Measurements from ENCODE around the gene CELA2A.
"Not testable (repeated sequence)": the region's sequence is repeated elsewhere in the genome, so short reads cannot be mapped to it uniquely, and the experiment has no call there.

CELA2A gene

DNA sequence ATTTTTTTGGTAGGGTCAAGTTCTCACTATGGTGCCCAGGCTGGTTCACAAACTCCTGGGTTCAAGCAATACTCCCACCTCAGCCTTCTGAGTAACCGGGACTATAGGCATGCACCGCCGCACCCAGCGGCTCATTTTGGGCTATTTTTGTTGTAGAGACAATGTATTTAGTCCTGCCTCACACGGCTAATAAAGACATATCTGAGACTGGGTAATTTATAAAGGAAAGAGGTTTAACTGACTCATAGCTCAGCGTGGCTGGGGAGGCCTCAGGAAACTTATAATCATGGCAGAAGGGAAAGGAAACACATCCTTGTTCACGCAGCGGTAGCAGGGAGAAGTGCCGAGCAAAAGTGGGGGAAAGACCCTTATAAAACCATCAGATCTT, 4.2 kb downstream of the CELA2A start:
- TF ChIP-seq, protein P1, sequence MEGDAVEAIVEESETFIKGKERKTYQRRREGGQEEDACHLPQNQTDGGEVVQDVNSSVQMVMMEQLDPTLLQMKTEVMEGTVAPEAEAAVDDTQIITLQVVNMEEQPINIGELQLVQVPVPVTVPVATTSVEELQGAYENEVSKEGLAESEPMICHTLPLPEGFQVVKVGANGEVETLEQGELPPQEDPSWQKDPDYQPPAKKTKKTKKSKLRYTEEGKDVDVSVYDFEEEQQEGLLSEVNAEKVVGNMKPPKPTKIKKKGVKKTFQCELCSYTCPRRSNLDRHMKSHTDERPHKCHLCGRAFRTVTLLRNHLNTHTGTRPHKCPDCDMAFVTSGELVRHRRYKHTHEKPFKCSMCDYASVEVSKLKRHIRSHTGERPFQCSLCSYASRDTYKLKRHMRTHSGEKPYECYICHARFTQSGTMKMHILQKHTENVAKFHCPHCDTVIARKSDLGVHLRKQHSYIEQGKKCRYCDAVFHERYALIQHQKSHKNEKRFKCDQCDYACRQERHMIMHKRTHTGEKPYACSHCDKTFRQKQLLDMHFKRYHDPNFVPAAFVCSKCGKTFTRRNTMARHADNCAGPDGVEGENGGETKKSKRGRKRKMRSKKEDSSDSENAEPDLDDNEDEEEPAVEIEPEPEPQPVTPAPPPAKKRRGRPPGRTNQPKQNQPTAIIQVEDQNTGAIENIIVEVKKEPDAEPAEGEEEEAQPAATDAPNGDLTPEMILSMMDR (IDR thresholded peaks at IDR 0.05; ENCODE audit: borderline replicate concordance, insufficient read depth, low read depth, low read length), result no peak
- no peak overlapping the region for H3K4me3 ChIP-seq (ENCODE audit: low read depth, low read length)

DNA sequence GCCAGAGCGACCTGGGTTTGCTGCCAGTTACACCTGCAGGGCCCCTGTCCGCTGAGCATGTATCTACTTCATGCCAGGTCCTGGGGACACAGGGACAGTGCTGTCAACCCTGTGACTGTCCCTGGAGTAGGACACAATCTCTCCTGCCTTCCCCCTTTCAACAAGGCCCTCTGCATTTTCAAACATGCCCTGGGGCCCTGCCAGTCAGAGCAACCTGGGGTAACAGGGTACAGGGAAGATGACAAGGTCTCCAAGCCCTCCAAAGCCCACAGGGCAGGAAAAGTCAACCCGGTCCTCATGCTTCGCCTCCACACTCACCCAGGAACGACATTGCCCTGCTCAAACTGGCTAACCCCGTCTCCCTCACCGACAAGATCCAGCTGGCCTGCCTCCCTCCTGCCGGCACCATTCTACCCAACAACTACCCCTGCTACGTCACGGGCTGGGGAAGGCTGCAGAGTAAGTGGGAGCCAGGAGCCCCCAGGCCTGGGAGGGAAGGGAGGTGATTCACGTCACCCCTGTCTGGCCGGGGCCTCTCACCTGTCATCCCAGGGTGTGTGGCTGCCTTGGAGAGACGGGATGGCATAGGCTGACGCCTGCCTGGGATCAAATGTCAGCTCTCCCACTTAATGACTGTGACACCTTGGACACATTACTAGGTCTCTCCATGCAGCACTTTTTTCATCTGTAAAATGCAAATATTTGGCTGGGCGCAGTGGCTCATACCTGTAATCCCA, 6.7 kb downstream of the CELA2A start:
- not testable (repeated sequence) for H3K4me3 ChIP-seq (ENCODE audit: low read depth, low read length)

DNA sequence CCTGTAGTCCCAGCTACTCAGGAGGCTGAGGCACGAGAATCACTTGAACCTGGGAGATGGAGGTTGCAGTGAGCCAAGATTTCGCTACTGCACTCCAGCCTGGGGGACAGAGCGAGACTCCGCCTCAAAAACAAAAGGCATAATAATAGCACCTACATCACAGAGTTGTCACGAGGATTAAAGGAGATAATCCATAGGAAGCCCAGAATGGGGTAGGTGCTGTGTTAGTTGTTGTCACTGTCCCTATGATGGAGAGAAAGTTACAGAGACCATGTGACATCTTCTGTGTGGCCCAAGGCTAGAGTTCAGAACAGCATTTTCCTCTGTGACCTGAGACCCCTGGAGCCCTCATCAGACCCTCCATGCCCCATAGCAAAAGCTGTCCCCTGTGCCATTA, 7.4 kb downstream of the CELA2A start:
- H3K4me3 ChIP-seq (ENCODE audit: low read depth, low read length), result not testable (repeated sequence)

DNA sequence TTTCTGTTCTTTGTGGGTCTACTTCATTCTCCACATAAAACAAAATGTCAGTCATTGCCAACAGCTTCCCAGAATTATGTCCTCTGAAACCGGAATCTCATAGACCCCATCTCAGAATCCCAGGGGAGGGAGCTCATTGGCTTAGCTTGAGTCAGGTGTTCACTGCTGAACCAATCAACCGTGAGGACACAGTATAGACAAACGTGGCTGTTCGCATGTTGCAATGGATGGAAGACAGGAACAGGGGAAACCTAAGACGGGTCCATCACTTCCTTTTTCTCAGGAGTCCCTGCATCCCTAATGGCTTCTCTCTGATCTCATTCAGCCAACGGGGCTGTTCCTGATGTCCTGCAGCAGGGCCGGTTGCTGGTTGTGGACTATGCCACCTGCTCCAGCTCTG, 9.1 kb downstream of the CELA2A start:
- no peak overlapping the region for H3K4me3 ChIP-seq (ENCODE audit: low read depth, low read length)

DNA sequence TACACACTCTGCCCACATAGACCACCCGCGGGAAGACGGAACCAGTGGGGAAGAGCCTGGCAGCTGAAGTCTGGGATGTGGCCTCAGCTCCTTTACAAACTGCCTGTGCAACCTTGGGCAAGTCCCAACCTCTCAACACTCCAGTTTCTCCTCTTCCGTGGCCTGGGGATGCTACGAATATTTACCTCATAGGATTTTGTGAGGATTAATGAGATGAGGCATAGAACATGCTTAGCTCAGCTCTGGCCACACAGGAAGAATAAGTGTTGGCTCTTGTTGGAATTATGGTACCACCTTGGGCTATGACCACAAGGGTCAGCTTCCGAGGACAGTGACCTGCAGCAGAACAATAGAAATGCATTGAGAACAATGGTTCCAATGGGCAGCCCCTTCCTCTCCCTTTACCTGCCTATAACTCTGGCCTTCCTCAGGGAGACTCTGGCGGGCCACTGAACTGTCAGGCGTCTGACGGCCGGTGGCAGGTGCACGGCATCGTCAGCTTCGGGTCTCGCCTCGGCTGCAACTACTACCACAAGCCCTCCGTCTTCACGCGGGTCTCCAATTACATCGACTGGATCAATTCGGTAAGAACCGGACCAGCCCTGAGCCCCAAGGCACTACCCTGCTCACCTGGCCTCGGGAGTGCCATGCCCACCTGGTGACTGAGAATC, 10.6 kb downstream of the CELA2A start:
- not testable (repeated sequence) for H3K4me3 ChIP-seq (ENCODE audit: low read depth, low read length)

More for the DNA sequence above, 9.1 kb downstream of the CELA2A start:
- TF ChIP-seq, protein P1 (IDR thresholded peaks at IDR 0.05; ENCODE audit: borderline replicate concordance, insufficient read depth, low read depth, low read length), result no peak

DNA sequence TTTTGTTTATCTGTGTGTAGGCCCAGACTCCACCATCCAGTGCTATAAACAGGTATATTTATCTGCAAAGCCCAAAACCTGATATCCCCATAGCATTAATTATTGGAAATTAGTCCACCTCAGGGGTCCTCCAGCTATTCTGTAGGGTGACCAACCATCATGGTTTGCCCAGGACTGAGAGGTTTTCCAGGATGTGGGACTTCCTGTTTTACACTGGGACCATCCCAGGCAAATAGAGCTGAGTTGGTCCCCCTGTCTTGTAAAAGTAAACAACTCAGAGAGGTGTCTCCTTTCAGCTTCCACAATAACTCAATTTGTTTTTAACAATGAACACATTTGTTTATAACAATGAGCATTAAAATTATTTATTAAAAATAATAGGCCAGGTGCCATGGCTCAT, 11.6 kb downstream of the CELA2A start:
- H3K4me3 ChIP-seq (ENCODE audit: low read depth, low read length), result no peak overlapping the region
- TF ChIP-seq, protein P1 (IDR thresholded peaks at IDR 0.05; ENCODE audit: borderline replicate concordance, insufficient read depth, low read depth, low read length), result no peak

DNA sequence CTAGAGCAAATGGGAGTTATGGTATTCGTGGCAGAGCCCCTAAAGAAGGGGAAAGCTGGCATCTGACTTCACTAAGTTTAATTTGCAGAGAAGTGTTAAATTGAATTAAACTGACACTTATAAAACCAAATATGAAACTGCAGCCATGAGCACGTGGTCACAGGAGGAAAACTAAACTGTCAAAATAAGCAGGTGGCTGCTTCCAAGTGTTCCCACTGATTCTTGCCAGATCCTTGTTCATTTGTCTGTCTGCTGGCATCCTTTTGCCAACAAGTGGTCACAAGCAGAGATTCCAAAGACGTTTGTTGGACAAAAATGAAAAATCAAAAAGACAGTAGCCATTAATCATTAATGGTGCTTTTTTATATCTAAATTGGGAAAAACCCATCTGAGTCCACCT, 12.8 kb downstream of the CELA2A start:
- no peak overlapping the region for H3K4me3 ChIP-seq (ENCODE audit: low read depth, low read length)
- TF ChIP-seq, protein P1 (IDR thresholded peaks at IDR 0.05; ENCODE audit: borderline replicate concordance, insufficient read depth, low read depth, low read length), result no peak

DNA sequence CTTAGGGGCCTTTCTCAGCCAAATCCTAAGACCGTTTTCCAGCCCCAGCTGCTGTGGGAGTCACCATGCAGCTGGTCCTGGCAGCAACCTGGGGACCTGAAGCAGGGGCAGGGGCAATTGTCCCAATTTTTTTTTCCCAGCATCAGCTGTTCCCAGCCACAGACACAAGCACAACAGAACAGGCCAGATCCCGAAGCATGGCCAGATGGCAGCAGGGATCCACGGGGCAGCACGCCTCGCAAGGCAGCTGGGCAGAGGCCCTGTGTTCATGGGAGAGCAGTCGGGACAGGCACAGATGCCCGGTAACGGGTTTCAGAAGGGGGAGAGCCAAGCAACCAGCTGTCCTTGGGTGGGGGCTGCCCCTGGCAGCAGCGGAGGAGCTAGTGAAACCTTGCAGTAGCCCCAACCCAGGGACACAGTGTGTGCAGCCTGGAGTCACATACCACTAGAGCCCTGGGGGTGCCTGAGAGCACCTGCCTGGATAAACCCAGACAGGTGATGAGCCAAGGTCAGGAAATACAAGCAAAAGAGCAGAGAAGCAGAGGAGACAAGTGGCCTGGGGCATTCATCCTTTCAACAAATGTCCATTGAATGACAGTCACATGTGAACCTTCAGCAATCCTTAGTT, 13.4 kb downstream of the CELA2A start:
- not testable (repeated sequence) for H3K4me3 ChIP-seq (ENCODE audit: low read depth, low read length)

DNA sequence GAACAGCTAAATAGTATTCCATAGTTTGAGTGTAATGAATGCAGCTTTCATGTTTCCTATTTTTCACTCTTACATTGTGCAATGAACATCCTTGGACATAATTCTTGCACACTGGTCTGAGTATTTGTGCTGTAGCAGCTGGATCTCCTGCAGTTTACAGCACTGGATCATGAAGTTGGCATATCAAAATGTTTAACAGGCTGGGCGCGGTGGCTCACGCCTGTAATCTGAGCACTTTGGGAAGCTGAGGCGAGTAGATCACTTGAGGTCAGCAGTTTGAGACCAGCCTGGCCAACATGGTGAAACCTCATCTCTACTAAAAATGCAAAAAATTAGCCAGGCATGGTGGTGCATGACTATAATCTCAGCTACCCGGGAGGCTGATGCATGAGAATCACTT, 14.5 kb downstream of the CELA2A start:
- not testable (repeated sequence) for H3K4me3 ChIP-seq (ENCODE audit: low read depth, low read length)

DNA sequence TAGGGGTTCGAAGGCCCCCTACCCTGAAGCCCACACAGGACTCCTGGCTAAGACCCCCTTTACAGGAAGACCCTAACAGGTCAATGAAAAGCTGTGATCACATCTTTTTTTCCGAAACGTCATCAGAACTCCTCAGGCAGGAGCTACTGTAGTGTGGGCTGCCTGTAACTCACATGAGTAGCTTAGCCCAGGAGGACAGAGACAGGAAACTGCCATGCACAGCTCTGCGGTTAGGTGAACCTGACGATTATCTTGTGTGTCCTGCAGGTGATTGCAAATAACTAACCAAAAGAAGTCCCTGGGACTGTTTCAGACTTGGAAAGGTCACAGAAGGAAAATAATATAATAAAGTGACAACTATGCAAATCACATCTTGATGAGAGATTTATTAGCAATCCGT, 15.2 kb downstream of the CELA2A start:
- not testable (repeated sequence) for H3K4me3 ChIP-seq (ENCODE audit: low read depth, low read length)

All from GM12875 (cell line).